Kasumi-1 (cell line): Measurements from ENCODE around the gene PAX7.

Experiments used
- DNase-seq, 2 experiments: peaks; one replicate each; lab custom pipeline; 2025; lab: John Stamatoyannopoulos, UW

Gene PAX7

GRCh38 chr1:18795002-18795689, 164.5 kb downstream of the PAX7 start:
- no peak for DNase-seq

- no peak for DNase-seq
These were observed 166.3 kb downstream of the PAX7 start for GRCh38 chr1:18796950-18797349.
